Measurements from ENCODE around the gene RXRA. TPM values are rescaled to one million over a fixed set of nuclear protein-coding genes. Genes with fewer than 3 reads are reported as not detected.

RXRA gene
- polyA plus RNA-seq, 3 donors: 33.6 to 42.2 (median 33.9) TPM

- no peak for DNase-seq (ENCODE audit: low read depth in 3 of 3, low spot score in 2 of 3)
Observed at GRCh38 chr9:134458207-134459108, 132.2 kb downstream of the RXRA start.

GRCh38 chr9:134459164-134459563 lies 132.9 kb downstream of the RXRA start:
- DNase-seq (ENCODE audit: low read depth in 3 of 3, low spot score in 2 of 3): no peak

- no peak for DNase-seq (ENCODE audit: low read depth in 3 of 3, low spot score in 2 of 3)
Observed at GRCh38 chr9:134459573-134459972, 133.3 kb downstream of the RXRA start.

- DNase-seq (ENCODE audit: low read depth in 3 of 3, low spot score in 2 of 3): no peak
Observed at GRCh38 chr9:134460206-134460605, 134.0 kb downstream of the RXRA start.

- no peak for DNase-seq (ENCODE audit: low read depth in 3 of 3, low spot score in 2 of 3)
Observed at GRCh38 chr9:134460896-134461295, 134.6 kb downstream of the RXRA start.

- DNase-seq (ENCODE audit: low read depth in 3 of 3, low spot score in 2 of 3): no peak
Observed at GRCh38 chr9:134461426-134461982, 135.2 kb downstream of the RXRA start.

- no peak for DNase-seq (ENCODE audit: low read depth in 3 of 3, low spot score in 2 of 3)
Observed at GRCh38 chr9:134462318-134462717, 136.1 kb downstream of the RXRA start.

- no peak for DNase-seq (ENCODE audit: low read depth in 3 of 3, low spot score in 2 of 3)
Observed at GRCh38 chr9:134463280-134463679, 137.0 kb downstream of the RXRA start.

GRCh38 chr9:134466869-134467616 lies 140.8 kb downstream of the RXRA start:
- no peak for DNase-seq (ENCODE audit: low read depth in 3 of 3, low spot score in 2 of 3)

- DNase-seq (ENCODE audit: low read depth in 3 of 3, low spot score in 2 of 3): no peak
Observed at GRCh38 chr9:134468358-134468757, 142.1 kb downstream of the RXRA start.

GRCh38 chr9:134469041-134469875 lies 143.0 kb downstream of the RXRA start:
- no peak for DNase-seq (ENCODE audit: low read depth in 3 of 3, low spot score in 2 of 3)

GRCh38 chr9:134472256-134472655 lies 146.0 kb downstream of the RXRA start:
- DNase-seq (ENCODE audit: low read depth in 3 of 3, low spot score in 2 of 3): no peak

- DNase-seq (ENCODE audit: low read depth in 3 of 3, low spot score in 2 of 3): no peak
Observed at GRCh38 chr9:134473141-134474054, 147.1 kb downstream of the RXRA start.

- no peak for DNase-seq (ENCODE audit: low read depth in 3 of 3, low spot score in 2 of 3)
Observed at GRCh38 chr9:134474055-134474370, 147.8 kb downstream of the RXRA start.

- no peak for DNase-seq (ENCODE audit: low read depth in 3 of 3, low spot score in 2 of 3)
Observed at GRCh38 chr9:134475011-134475790, 148.9 kb downstream of the RXRA start.

- no peak for DNase-seq (ENCODE audit: low read depth in 3 of 3, low spot score in 2 of 3)
Observed at GRCh38 chr9:134476272-134476941, 150.2 kb downstream of the RXRA start.

GRCh38 chr9:134476942-134477335 lies 150.7 kb downstream of the RXRA start:
- DNase-seq (ENCODE audit: low read depth in 3 of 3, low spot score in 2 of 3): no peak

- DNase-seq (ENCODE audit: low read depth in 3 of 3, low spot score in 2 of 3): no peak
Observed at GRCh38 chr9:134477342-134477925, 151.2 kb downstream of the RXRA start.

Data from right renal cortex interstitium (tissue), 3 donors.